ENCODE measurements around the gene TAB2.
A peak's percentile ranks its signal among the peaks of the same experiment; 100 is the strongest.
"Not testable (repeated sequence)": the region's sequence is repeated elsewhere in the genome, so short reads cannot be mapped to it uniquely, and the experiment has no call there.

TAB2 gene

GRCh38 chr6:149337320-149337719 is 19.8 kb downstream of the TAB2 start:
- no peak overlapping the region for H3K4me3 ChIP-seq
- H3K9ac ChIP-seq, result no peak overlapping the region
- no peaks in the 10 kb centered on the region for H3K27me3 ChIP-seq
- no peaks in the 10 kb centered on the region; the same call in 1 of the 2 replicates for H3K9me3 ChIP-seq
- no peak overlapping the region for H3K27ac ChIP-seq
- 0 out of 2 replicates have a peak overlapping the region, but pooled peaks have one; percentile 26 for H3K4me2 ChIP-seq
- H3K4me1 ChIP-seq, result peaks cover 71% of the 10 kb centered on the region
- H4K20me1 ChIP-seq, result peaks cover 99% of the 10 kb centered on the region
- TF ChIP-seq Cebpa-rat (IDR thresholded peaks at IDR 0.05), result no peak
- peaks cover 7% of the 10 kb centered on the region for H3K36me3 ChIP-seq

- Histone ChIP-seq H4K20me1 (peaks cover 99% of the 10 kb centered on the region), H3K4me2 (no peak overlapping the region; the same call in 1 of the 2 replicates), H3K36me3 (peaks cover 26% of the 10 kb centered on the region), H3K4me1 (peaks cover 65% of the 10 kb centered on the region), H3K9me3 (no peaks in the 10 kb centered on the region; the same call in 1 of the 2 replicates), H3K9ac (no peak overlapping the region), H3K4me3 (no peak overlapping the region), H3K27ac (no peak overlapping the region), H3K27me3 (no peaks in the 10 kb centered on the region)
- no peak for TF ChIP-seq Cebpa-rat (IDR thresholded peaks at IDR 0.05)
Observed at GRCh38 chr6:149340200-149340599, 22.7 kb downstream of the TAB2 start.

GRCh38 chr6:149342525-149342924 is 25.0 kb downstream of the TAB2 start:
- Histone ChIP-seq H3K4me3 (no peak overlapping the region), H4K20me1 (peaks cover 97% of the 10 kb centered on the region)

GRCh38 chr6:149343501-149343900 is 26.0 kb downstream of the TAB2 start:
- H3K9me3 ChIP-seq, result no peaks in the 10 kb centered on the region; the same call in 1 of the 2 replicates
- peaks cover 95% of the 10 kb centered on the region for H4K20me1 ChIP-seq
- H3K4me2 ChIP-seq, result no peak overlapping the region
- TF ChIP-seq Cebpa-rat (IDR thresholded peaks at IDR 0.05), result no peak
- no peak overlapping the region for H3K27ac ChIP-seq
- H3K4me3 ChIP-seq, result no peak overlapping the region
- H3K9ac ChIP-seq, result no peak overlapping the region
- H3K36me3 ChIP-seq, result peaks cover 46% of the 10 kb centered on the region
- no peaks in the 10 kb centered on the region for H3K27me3 ChIP-seq
- H3K4me1 ChIP-seq, result peaks cover 34% of the 10 kb centered on the region

More at GRCh38 chr6:149342525-149342924, 25.0 kb downstream of the TAB2 start:
- H3K36me3 ChIP-seq, result peaks cover 38% of the 10 kb centered on the region
- no peak overlapping the region for H3K27ac ChIP-seq
- no peak overlapping the region for H3K9ac ChIP-seq
- no peaks in the 10 kb centered on the region for H3K27me3 ChIP-seq
- TF ChIP-seq Cebpa-rat (IDR thresholded peaks at IDR 0.05), result no peak
- H3K9me3 ChIP-seq, result no peaks in the 10 kb centered on the region; the same call in 1 of the 2 replicates
- peak overlapping the region; percentile 51 for H3K4me2 ChIP-seq
- H3K4me1 ChIP-seq, result peaks cover 44% of the 10 kb centered on the region

- Histone ChIP-seq H3K27me3 (no peaks in the 10 kb centered on the region), H3K4me2 (no peak overlapping the region), H4K20me1 (peaks cover 95% of the 10 kb centered on the region), H3K9me3 (no peaks in the 10 kb centered on the region), H3K4me1 (peaks cover 17% of the 10 kb centered on the region), H3K9ac (no peak overlapping the region), H3K4me3 (no peak overlapping the region), H3K36me3 (peaks cover 56% of the 10 kb centered on the region), H3K27ac (no peak overlapping the region)
- no peak for TF ChIP-seq Cebpa-rat (IDR thresholded peaks at IDR 0.05)
Observed at GRCh38 chr6:149346078-149346477, 28.6 kb downstream of the TAB2 start.

- H3K27ac ChIP-seq, result no peak overlapping the region
- H3K9ac ChIP-seq, result no peak overlapping the region
- no peaks in the 10 kb centered on the region for H3K27me3 ChIP-seq
- H3K4me2 ChIP-seq, result no peak overlapping the region
- no peak overlapping the region for H3K4me3 ChIP-seq
- H3K36me3 ChIP-seq, result peaks cover 56% of the 10 kb centered on the region
- H3K4me1 ChIP-seq, result peaks cover 7% of the 10 kb centered on the region
- no peaks in the 10 kb centered on the region for H3K9me3 ChIP-seq
- no peak for TF ChIP-seq Cebpa-rat (IDR thresholded peaks at IDR 0.05)
- H4K20me1 ChIP-seq, result peaks cover 95% of the 10 kb centered on the region
Observed at GRCh38 chr6:149347067-149347466, 29.6 kb downstream of the TAB2 start.

- not testable (repeated sequence) for H3K27ac ChIP-seq, H3K9ac ChIP-seq, H3K9me3 ChIP-seq, H3K4me3 ChIP-seq, H3K4me1 ChIP-seq, H3K27me3 ChIP-seq, H3K4me2 ChIP-seq
- Histone ChIP-seq H4K20me1 (peaks cover 95% of the 10 kb centered on the region), H3K36me3 (peaks cover 51% of the 10 kb centered on the region)
Observed at GRCh38 chr6:149349279-149349678, 31.8 kb downstream of the TAB2 start.

GRCh38 chr6:149354009-149354408 is 36.5 kb downstream of the TAB2 start:
- H3K27ac ChIP-seq, result no peak overlapping the region
- peaks cover 100% of the 10 kb centered on the region for H4K20me1 ChIP-seq
- no peak overlapping the region for H3K9ac ChIP-seq
- no peaks in the 10 kb centered on the region for H3K4me1 ChIP-seq
- peaks cover 25% of the 10 kb centered on the region for H3K36me3 ChIP-seq
- H3K27me3 ChIP-seq, result no peaks in the 10 kb centered on the region
- no peaks in the 10 kb centered on the region for H3K9me3 ChIP-seq
- H3K4me3 ChIP-seq, result no peak overlapping the region
- TF ChIP-seq Cebpa-rat (IDR thresholded peaks at IDR 0.05), result no peak
- no peak overlapping the region for H3K4me2 ChIP-seq

GRCh38 chr6:149356081-149356750 is 38.7 kb downstream of the TAB2 start:
- no peak overlapping the region for H3K27ac ChIP-seq
- no peaks in the 10 kb centered on the region for H3K4me1 ChIP-seq
- H4K20me1 ChIP-seq, result peaks cover 97% of the 10 kb centered on the region
- no peak overlapping the region for H3K4me3 ChIP-seq
- TF ChIP-seq Cebpa-rat (IDR thresholded peaks at IDR 0.05), result no peak
- H3K4me2 ChIP-seq, result no peak overlapping the region
- H3K9me3 ChIP-seq, result peaks cover 13% of the 10 kb centered on the region
- peaks cover 22% of the 10 kb centered on the region for H3K36me3 ChIP-seq
- no peaks in the 10 kb centered on the region for H3K27me3 ChIP-seq
- no peak overlapping the region for H3K9ac ChIP-seq

GRCh38 chr6:149357726-149358538 is 40.4 kb downstream of the TAB2 start:
- H3K36me3 ChIP-seq, result peaks cover 33% of the 10 kb centered on the region
- H3K27ac ChIP-seq, result no peak overlapping the region
- H3K4me2 ChIP-seq, result no peak overlapping the region
- H3K4me3 ChIP-seq, result no peak overlapping the region
- no peaks in the 10 kb centered on the region for H3K4me1 ChIP-seq
- no peak for TF ChIP-seq Cebpa-rat (IDR thresholded peaks at IDR 0.05)
- H4K20me1 ChIP-seq, result peaks cover 97% of the 10 kb centered on the region
- H3K9ac ChIP-seq, result no peak overlapping the region
- H3K9me3 ChIP-seq, result peaks cover 25% of the 10 kb centered on the region
- no peaks in the 10 kb centered on the region for H3K27me3 ChIP-seq

Data from BLaER1 (cell line).